ENCODE data around the gene ELOVL2.

ELOVL2 gene

GRCh38 chr6:10977231-10977968 is 66.7 kb downstream of the ELOVL2 start:
- no peak for DNase-seq

- DNase-seq: no peak
These were observed 67.5 kb downstream of the ELOVL2 start for GRCh38 chr6:10976571-10976970.

- DNase-seq: no peak
These were observed 71.9 kb downstream of the ELOVL2 start for GRCh38 chr6:10972196-10972595.

GRCh38 chr6:10970731-10971130 is 73.4 kb downstream of the ELOVL2 start:
- DNase-seq: no peak

- DNase-seq: no peak
These were observed 75.3 kb downstream of the ELOVL2 start for GRCh38 chr6:10968776-10969175.

- no peak for DNase-seq
These were observed 79.4 kb downstream of the ELOVL2 start for GRCh38 chr6:10964684-10965083.

- no peak for DNase-seq
These were observed 81.0 kb downstream of the ELOVL2 start for GRCh38 chr6:10963113-10963512.

GRCh38 chr6:10962673-10963072 is 81.4 kb downstream of the ELOVL2 start:
- no peak for DNase-seq

- no peak for DNase-seq
These were observed 82.3 kb downstream of the ELOVL2 start for GRCh38 chr6:10961837-10962236.

- no peak for DNase-seq
These were observed 83.9 kb downstream of the ELOVL2 start for GRCh38 chr6:10960171-10960570.

GRCh38 chr6:10957414-10957886 is 86.7 kb downstream of the ELOVL2 start:
- no peak for DNase-seq

GRCh38 chr6:10956776-10957175 is 87.3 kb downstream of the ELOVL2 start:
- no peak for DNase-seq

GRCh38 chr6:10954590-10955010 is 89.5 kb downstream of the ELOVL2 start:
- peak; percentile 70 for DNase-seq

- DNase-seq: peak; percentile 9
These were observed 92.3 kb downstream of the ELOVL2 start for GRCh38 chr6:10951675-10952282.

GRCh38 chr6:10949579-10950490 is 94.3 kb downstream of the ELOVL2 start:
- no peak for DNase-seq

- DNase-seq: no peak
These were observed 96.1 kb downstream of the ELOVL2 start for GRCh38 chr6:10947966-10948365.

GRCh38 chr6:10945845-10946244 is 98.3 kb downstream of the ELOVL2 start:
- DNase-seq: no peak

GRCh38 chr6:10939840-10940239 is 104.3 kb downstream of the ELOVL2 start:
- no peak for DNase-seq

- DNase-seq: no peak
These were observed 111.0 kb downstream of the ELOVL2 start for GRCh38 chr6:10933126-10933525.

Measured in NCI-H2171 treated with DMSO at 0.1 percent for 48 hours (cell line).